Left lung (tissue), 10 donors: ENCODE data around the gene SLC39A2. TPM values are rescaled to one million over a fixed set of nuclear protein-coding genes. Genes with fewer than 3 reads are reported as not detected.

Experiments used
- ATAC-seq: fragments of 200-7000 bp; cut with Tn5 transposase; one replicate; pipeline ENCODE4 v1.9.1; 2020; ENCODE audit warnings: moderate library complexity
- DNase-seq, 4 donors: peaks; one replicate each; pipeline ENCODE4 v3.0.0-alpha.2; 2013 to 2020
- H3K27ac ChIP-seq, 2 donors: fragments of 200-600 bp; sonication (generic) in 1 of 2; one replicate each; pipeline versions ENCODE4 v1.5.0 to v1.8.0; 2020 to 2021
- H3K27me3 ChIP-seq, 2 donors: fragments of 200-600 bp; sonication (generic) in 1 of 2; one replicate each; pipeline versions ENCODE4 v1.5.0 to v1.8.0; 2020 to 2021
- H3K36me3 ChIP-seq, 2 donors: fragments of 200-600 bp; sonication (generic) in 1 of 2; one replicate each; pipeline versions ENCODE4 v1.5.0 to v1.8.0; 2020 to 2021
- H3K4me1 ChIP-seq, 2 donors: fragments of 200-600 bp; one replicate each; pipeline ENCODE4 v1.8.0; 2021
- H3K4me3 ChIP-seq, 2 donors: fragments of 200-600 bp; sonication (generic) in 1 of 2; one replicate each; pipeline versions ENCODE4 v1.5.0 to v1.8.0; 2020 to 2021; ENCODE audit warnings: mild to moderate bottlenecking in 1 of 2
- H3K9me3 ChIP-seq, 2 donors: fragments of 200-600 bp; sonication (generic) in 1 of 2; one replicate each; pipeline versions ENCODE4 v1.5.0 to v1.8.0; 2020 to 2021
- CTCF ChIP-seq, 2 donors: fragments of 200-600 bp; sonication (generic) in 1 of 2; IDR thresholded peaks; one replicate each; pipeline versions ENCODE4 v1.5.0 to v1.8.0; 2021; ENCODE audit warnings: antibody characterized with exemption in 2 of 2
- intact Hi-C, 2 donors: fragments of 100-400 bp; cut with DNase I; formaldehyde crosslinking; loops; one replicate each; pipeline versions ENCODE4 v1.11.2 to v1.14.2; 2022
- polyA plus RNA-seq, 6 donors: library from polyadenylated mRNA; unstranded; fragments of 120-200 nt; gene quantifications; one replicate each; pipeline ENCODE4 v1.2.1, GENCODE V29; 2013; ENCODE audit not compliant: insufficient read length in 6 of 6
- total RNA-seq, 2 donors: library from RNA; stranded (reverse); fragmentation: NEBNext Ultra II Directional; extraction: Animal tissue kit (Norgen Biotek cat#: 25700); gene quantifications; one replicate each; pipeline ENCODE4 v1.2.1, GENCODE V29; 2021
- donor health status: DM: no; HTN: yes; CAD: no.
- donor health status: DM: no; HTN: no; CAD: no.

SLC39A2 gene
- total and polyA plus RNA-seq, 8 donors = 0.10 to 0.50 (median 0.28) TPM; not detected in 2

GRCh38 chr14:21033133-21033698 lies 34.1 kb downstream of the SLC39A2 start:
- Histone ChIP-seq H3K4me1 (no peaks in the 10 kb centered on the region), H3K36me3 (no peaks in the 10 kb centered on the region), H3K27me3 (no peaks in the 10 kb centered on the region), H3K4me3 (no peak overlapping the region), H3K9me3 (no peaks in the 10 kb centered on the region), H3K27ac (no peak overlapping the region)
- no peak for TF ChIP-seq CTCF (IDR thresholded peaks at IDR 0.05)
- intact Hi-C loops = no loop called here
- ATAC-seq (no peak), DNase-seq (no peak)

GRCh38 chr14:21034707-21035106 lies 35.6 kb downstream of the SLC39A2 start, which contains the start of gene RNASE13:
RNASE13 (minus strand) TSS chr14:21034807; CDS start chr14:21034288, 519 bp downstream.
- no peak for DNase-seq
- Histone ChIP-seq H3K4me1 (peaks cover 12% of the 10 kb centered on the region in 2 donors), H3K27ac (no peak within 1 kb of the TSS), H3K27me3 (no peaks in the 10 kb centered on the region), H3K36me3 (no peaks in the 10 kb centered on the region), H3K9me3 (no peaks in the 10 kb centered on the region), H3K4me3 (no peak within 1 kb of the TSS)
- intact Hi-C loops = no loop called here
- no peak for ATAC-seq
- TF ChIP-seq CTCF (IDR thresholded peaks at IDR 0.05) = no peak

- no peak for TF ChIP-seq CTCF (IDR thresholded peaks at IDR 0.05)
- intact Hi-C loops = no loop called here
- H3K27ac ChIP-seq = no peak overlapping the region
- DNase-seq (no peak), ATAC-seq (no peak)
- H3K27me3 ChIP-seq = no peaks in the 10 kb centered on the region
- peaks cover 14 to 24% of the 10 kb centered on the region in 2 donors for H3K4me1 ChIP-seq
- H3K9me3 ChIP-seq = no peaks in the 10 kb centered on the region
- H3K4me3 ChIP-seq = no peak overlapping the region
- H3K36me3 ChIP-seq = no peaks in the 10 kb centered on the region
Measured at GRCh38 chr14:21036751-21037150, 37.7 kb downstream of the SLC39A2 start.

- DNase-seq (no peak), ATAC-seq (no peak)
- no peaks in the 10 kb centered on the region for H3K36me3 ChIP-seq
- no peak overlapping the region for H3K4me3 ChIP-seq
- H3K27me3 ChIP-seq = no peaks in the 10 kb centered on the region
- no peak overlapping the region for H3K27ac ChIP-seq
- H3K4me1 ChIP-seq = peaks cover 14 to 24% of the 10 kb centered on the region in 2 donors
- intact Hi-C loops = no loop called here
- no peak for TF ChIP-seq CTCF (IDR thresholded peaks at IDR 0.05)
- no peaks in the 10 kb centered on the region for H3K9me3 ChIP-seq
Measured at GRCh38 chr14:21037156-21037555, 38.1 kb downstream of the SLC39A2 start.

GRCh38 chr14:21038441-21039422 lies 39.6 kb downstream of the SLC39A2 start:
- Histone ChIP-seq H3K36me3 (no peaks in the 10 kb centered on the region), H3K4me3 (no peak overlapping the region), H3K27ac (peak overlapping the region; percentile 60 to 69), H3K9me3 (no peaks in the 10 kb centered on the region), H3K4me1 (peaks cover 19 to 25% of the 10 kb centered on the region in 2 donors), H3K27me3 (peaks cover 0 to 5% of the 10 kb centered on the region in 2 donors)
- ATAC-seq = peak; percentile 89
- TF ChIP-seq CTCF (IDR thresholded peaks at IDR 0.05) = no peak
- intact Hi-C loops = no loop called here
- peak; percentile 59 to 95 (median 81) for DNase-seq
